ENCODE measurements around the gene ZNF530. TPM values are rescaled to one million over a fixed set of nuclear protein-coding genes. Genes with fewer than 3 reads are reported as not detected.

Gene ZNF530
- total RNA-seq, 1 experiment from 2014 or later = 8.9 TPM

DNA sequence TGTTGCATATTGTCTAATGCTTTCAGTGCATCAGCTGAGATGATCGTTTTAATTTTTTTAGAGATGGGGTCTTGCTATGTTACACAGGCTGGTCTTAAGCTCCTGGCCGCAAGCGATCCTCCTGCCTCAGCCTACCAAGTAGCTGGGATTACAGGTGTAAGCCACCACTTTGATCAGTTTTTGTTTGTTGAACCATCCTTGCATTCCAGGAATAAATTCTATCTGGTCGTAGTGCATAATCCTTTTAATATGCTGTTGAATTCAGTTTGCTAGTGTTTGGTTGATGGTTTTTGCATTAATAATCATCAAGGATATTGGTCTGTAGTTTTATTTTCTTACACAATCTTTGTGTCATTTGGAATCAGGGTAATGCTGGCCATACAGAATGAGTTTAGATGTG is 37.7 kb downstream of the ZNF530 start:
- BruUV-seq (replicated peaks) = no TSS peak
- CTCF ChIA-PET = no interaction called here
- POLR2A ChIA-PET = no interaction called here
- Histone ChIP-seq H3K9me3 (ENCODE audit: control insufficient read depth, insufficient read depth, low read depth, low read length) (peaks cover 58% of the 10 kb centered on the region), H3K4me1 (ENCODE audit: control insufficient read depth, insufficient read depth, low read length) (peaks cover 5% of the 10 kb centered on the region; the same call in 1 of the 2 replicates), H3K36me3 (ENCODE audit: control insufficient read depth, insufficient read depth, low read length) (peaks cover 2% of the 10 kb centered on the region), H3K27ac (ENCODE audit: low read length) (no peak overlapping the region), H3K27me3 (ENCODE audit: control insufficient read depth, insufficient read depth, low read length) (no peaks in the 10 kb centered on the region), H3K4me3 (ENCODE audit: low read depth in 2 of 2, low read length in 2 of 2) (no peak overlapping the region)
- in situ Hi-C loops (cut with HindIII; ENCODE audit: low pct_unique_long_range_greater_than_20kb, low sequenced_read_pairs) (no loop called here), intact Hi-C loops (cut with micrococcal nuclease; ENCODE audit: unreplicated experiment) (no loop called here)
- no peak for ATAC-seq
- TF ChIP-seq, protein P1, sequence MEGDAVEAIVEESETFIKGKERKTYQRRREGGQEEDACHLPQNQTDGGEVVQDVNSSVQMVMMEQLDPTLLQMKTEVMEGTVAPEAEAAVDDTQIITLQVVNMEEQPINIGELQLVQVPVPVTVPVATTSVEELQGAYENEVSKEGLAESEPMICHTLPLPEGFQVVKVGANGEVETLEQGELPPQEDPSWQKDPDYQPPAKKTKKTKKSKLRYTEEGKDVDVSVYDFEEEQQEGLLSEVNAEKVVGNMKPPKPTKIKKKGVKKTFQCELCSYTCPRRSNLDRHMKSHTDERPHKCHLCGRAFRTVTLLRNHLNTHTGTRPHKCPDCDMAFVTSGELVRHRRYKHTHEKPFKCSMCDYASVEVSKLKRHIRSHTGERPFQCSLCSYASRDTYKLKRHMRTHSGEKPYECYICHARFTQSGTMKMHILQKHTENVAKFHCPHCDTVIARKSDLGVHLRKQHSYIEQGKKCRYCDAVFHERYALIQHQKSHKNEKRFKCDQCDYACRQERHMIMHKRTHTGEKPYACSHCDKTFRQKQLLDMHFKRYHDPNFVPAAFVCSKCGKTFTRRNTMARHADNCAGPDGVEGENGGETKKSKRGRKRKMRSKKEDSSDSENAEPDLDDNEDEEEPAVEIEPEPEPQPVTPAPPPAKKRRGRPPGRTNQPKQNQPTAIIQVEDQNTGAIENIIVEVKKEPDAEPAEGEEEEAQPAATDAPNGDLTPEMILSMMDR (IDR thresholded peaks at IDR 0.05) = no peak
- TF ChIP-seq TCF7L2 (IDR thresholded peaks at IDR 0.05; ENCODE audit: low read depth, low read length) (no peak), POLR2AphosphoS5 (IDR thresholded peaks at IDR 0.05; ENCODE audit: low read depth, low read length) (no peak), SIN3A (IDR thresholded peaks at IDR 0.05; ENCODE audit: borderline replicate concordance, insufficient read depth, low read depth, low read length) (no peak)
- TF ChIP-seq, protein P2, sequence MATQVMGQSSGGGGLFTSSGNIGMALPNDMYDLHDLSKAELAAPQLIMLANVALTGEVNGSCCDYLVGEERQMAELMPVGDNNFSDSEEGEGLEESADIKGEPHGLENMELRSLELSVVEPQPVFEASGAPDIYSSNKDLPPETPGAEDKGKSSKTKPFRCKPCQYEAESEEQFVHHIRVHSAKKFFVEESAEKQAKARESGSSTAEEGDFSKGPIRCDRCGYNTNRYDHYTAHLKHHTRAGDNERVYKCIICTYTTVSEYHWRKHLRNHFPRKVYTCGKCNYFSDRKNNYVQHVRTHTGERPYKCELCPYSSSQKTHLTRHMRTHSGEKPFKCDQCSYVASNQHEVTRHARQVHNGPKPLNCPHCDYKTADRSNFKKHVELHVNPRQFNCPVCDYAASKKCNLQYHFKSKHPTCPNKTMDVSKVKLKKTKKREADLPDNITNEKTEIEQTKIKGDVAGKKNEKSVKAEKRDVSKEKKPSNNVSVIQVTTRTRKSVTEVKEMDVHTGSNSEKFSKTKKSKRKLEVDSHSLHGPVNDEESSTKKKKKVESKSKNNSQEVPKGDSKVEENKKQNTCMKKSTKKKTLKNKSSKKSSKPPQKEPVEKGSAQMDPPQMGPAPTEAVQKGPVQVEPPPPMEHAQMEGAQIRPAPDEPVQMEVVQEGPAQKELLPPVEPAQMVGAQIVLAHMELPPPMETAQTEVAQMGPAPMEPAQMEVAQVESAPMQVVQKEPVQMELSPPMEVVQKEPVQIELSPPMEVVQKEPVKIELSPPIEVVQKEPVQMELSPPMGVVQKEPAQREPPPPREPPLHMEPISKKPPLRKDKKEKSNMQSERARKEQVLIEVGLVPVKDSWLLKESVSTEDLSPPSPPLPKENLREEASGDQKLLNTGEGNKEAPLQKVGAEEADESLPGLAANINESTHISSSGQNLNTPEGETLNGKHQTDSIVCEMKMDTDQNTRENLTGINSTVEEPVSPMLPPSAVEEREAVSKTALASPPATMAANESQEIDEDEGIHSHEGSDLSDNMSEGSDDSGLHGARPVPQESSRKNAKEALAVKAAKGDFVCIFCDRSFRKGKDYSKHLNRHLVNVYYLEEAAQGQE (IDR thresholded peaks at IDR 0.05; ENCODE audit: insufficient read depth in 1 of 2, low read depth in 2 of 2, low read length in 1 of 2) = no peak
- no peak for DNase-seq (ENCODE audit: low read depth, low spot score)

DNA sequence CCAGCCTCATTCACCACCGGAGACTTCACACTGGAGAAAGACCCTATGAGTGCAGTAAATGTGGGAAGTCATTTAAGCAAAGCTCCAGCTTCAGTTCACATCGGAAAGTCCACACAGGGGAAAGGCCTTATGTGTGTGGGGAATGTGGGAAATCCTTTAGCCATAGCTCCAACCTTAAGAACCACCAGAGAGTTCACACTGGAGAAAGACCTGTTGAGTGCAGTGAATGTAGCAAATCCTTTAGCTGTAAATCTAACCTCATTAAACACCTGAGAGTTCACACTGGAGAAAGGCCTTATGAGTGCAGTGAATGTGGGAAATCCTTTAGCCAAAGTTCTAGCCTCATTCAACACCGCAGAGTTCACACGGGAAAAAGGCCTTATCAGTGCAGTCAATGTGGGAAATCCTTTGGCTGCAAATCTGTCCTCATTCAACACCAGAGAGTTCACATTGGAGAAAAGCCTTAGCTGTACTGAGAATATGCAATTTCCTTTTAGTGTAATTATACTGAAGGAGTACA is 42.1 kb downstream of the ZNF530 start:
- BruUV-seq (replicated peaks) = no TSS peak
- POLR2A ChIA-PET = interaction anchor here (0.8 kb wide), 1 partner anchor 41 kb away, joined by 6 read pairs; no protein-coding TSS in a partner anchor
- in situ Hi-C loops (cut with HindIII; ENCODE audit: low pct_unique_long_range_greater_than_20kb, low sequenced_read_pairs) = no loop called here
- Histone ChIP-seq H3K36me3 (ENCODE audit: control insufficient read depth, insufficient read depth, low read length) (peaks cover 2% of the 10 kb centered on the region; the same call in 1 of the 2 replicates), H3K9me3 (ENCODE audit: control insufficient read depth, insufficient read depth, low read depth, low read length) (peaks cover 57% of the 10 kb centered on the region), H3K4me1 (ENCODE audit: control insufficient read depth, insufficient read depth, low read length) (no peaks in the 10 kb centered on the region), H3K27ac (ENCODE audit: low read length) (no peak overlapping the region), H3K4me3 (ENCODE audit: low read depth in 2 of 2, low read length in 2 of 2) (no peak overlapping the region), H3K27me3 (ENCODE audit: control insufficient read depth, insufficient read depth, low read length) (no peaks in the 10 kb centered on the region)
- no peak for DNase-seq (ENCODE audit: low read depth, low spot score)
- no peak for ATAC-seq
- CTCF ChIA-PET = no interaction called here
- intact Hi-C loops (cut with micrococcal nuclease; ENCODE audit: unreplicated experiment) = no loop called here
- TF ChIP-seq POLR2AphosphoS5 (IDR thresholded peaks at IDR 0.05; ENCODE audit: low read depth, low read length) (no peak), TCF7L2 (IDR thresholded peaks at IDR 0.05; ENCODE audit: low read depth, low read length) (no peak), SIN3A (IDR thresholded peaks at IDR 0.05; ENCODE audit: borderline replicate concordance, insufficient read depth, low read depth, low read length) (no peak)
- TF ChIP-seq, protein P2 (IDR thresholded peaks at IDR 0.05; ENCODE audit: insufficient read depth in 1 of 2, low read depth in 2 of 2, low read length in 1 of 2) = no peak
- TF ChIP-seq, protein P1 (IDR thresholded peaks at IDR 0.05) = no peak

Data from Panc1 (cell line).